Adrenal gland (tissue), 5 donors: ENCODE data around the gene ZNF302.

Source experiments
- POLR2A ChIP-seq, 2 donors: fragments of 450-650 bp; IDR thresholded peaks; one replicate each; pipeline ENCODE4 v1.6.1; 2017; ENCODE audit warnings: antibody characterized with exemption in 2 of 2, mild to moderate bottlenecking in 2 of 2, moderate library complexity in 1 of 2
- TF ChIP-seq, protein P1 (sequence below), 6 experiments: fragments of 450-650 bp in 4 of 6; fragments of 200-600 bp in 2 of 6; sonication (generic) in 1 of 6; IDR thresholded peaks; 1 replicate in 5 of 6; 2 replicates in 1 of 6; pipeline versions ENCODE4 v1.5.1 to v1.8.0; 2016 to 2021; ENCODE audit warnings: antibody characterized with exemption in 6 of 6, mild to moderate bottlenecking in 2 of 6, moderate library complexity in 1 of 6
- donor health status: DM: no; HTN: no; CAD: no.

DNA sequence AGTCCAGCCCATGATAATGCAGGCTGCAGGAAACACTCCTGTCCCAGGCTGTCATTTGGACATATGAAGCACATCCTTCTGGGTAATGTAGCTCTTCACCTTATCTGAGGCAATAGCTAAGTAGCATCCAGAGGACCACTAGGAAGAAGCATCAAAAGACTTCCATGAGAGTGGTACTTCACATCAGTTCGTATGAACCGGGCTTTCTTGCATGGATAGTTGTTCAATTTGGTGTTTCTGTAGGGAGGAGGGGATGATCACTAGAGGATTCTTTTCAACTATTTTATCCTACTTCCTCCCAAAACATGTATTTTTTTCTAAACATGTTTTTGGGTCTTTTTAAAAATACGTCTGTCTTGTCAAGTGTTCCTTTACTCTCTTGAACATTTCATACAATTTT lies 12.9 kb downstream of the ZNF302 start:
- TF ChIP-seq, protein P1, sequence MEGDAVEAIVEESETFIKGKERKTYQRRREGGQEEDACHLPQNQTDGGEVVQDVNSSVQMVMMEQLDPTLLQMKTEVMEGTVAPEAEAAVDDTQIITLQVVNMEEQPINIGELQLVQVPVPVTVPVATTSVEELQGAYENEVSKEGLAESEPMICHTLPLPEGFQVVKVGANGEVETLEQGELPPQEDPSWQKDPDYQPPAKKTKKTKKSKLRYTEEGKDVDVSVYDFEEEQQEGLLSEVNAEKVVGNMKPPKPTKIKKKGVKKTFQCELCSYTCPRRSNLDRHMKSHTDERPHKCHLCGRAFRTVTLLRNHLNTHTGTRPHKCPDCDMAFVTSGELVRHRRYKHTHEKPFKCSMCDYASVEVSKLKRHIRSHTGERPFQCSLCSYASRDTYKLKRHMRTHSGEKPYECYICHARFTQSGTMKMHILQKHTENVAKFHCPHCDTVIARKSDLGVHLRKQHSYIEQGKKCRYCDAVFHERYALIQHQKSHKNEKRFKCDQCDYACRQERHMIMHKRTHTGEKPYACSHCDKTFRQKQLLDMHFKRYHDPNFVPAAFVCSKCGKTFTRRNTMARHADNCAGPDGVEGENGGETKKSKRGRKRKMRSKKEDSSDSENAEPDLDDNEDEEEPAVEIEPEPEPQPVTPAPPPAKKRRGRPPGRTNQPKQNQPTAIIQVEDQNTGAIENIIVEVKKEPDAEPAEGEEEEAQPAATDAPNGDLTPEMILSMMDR (IDR thresholded peaks at IDR 0.05), result no peak
- no peak for TF ChIP-seq POLR2A (IDR thresholded peaks at IDR 0.05)
